Ascending aorta (tissue), 2 donors: Measurements from ENCODE around the gene RNF152. TPM values are rescaled to one million over a fixed set of nuclear protein-coding genes. Genes with fewer than 3 reads are reported as not detected.
A peak's percentile ranks its signal among the peaks of the same experiment; 100 is the strongest.

Experiments used
- DNase-seq, 2 donors: peaks; one replicate each; pipeline ENCODE4 v3.0.0-alpha.2; 2019; ENCODE audit warnings: low spot score in 2 of 2
- H3K27ac ChIP-seq, 2 donors: fragments of 200-600 bp; sonication (generic); one replicate each; pipeline ENCODE4 v1.5.1; 2016 to 2017; ENCODE audit warnings: mild to moderate bottlenecking in 1 of 2
- H3K27me3 ChIP-seq: fragments of 200-600 bp; sonication (generic); one replicate; pipeline ENCODE4 v1.5.1; 2017
- H3K36me3 ChIP-seq, 2 donors: fragments of 200-600 bp; sonication (generic); one replicate each; pipeline ENCODE4 v1.5.1; 2016
- H3K4me1 ChIP-seq, 2 donors: fragments of 200-600 bp; sonication (generic); one replicate each; pipeline ENCODE4 v1.5.1; 2016 to 2017; ENCODE audit warnings: mild to moderate bottlenecking in 1 of 2
- H3K4me3 ChIP-seq, 2 donors: fragments of 200-600 bp; sonication (generic); one replicate each; pipeline ENCODE4 v1.5.1; 2016 to 2017; ENCODE audit warnings: mild to moderate bottlenecking in 1 of 2
- H3K9me3 ChIP-seq, 2 donors: fragments of 200-600 bp; sonication (generic); one replicate each; pipeline ENCODE4 v1.5.1; 2016
- CTCF ChIP-seq, 3 experiments: fragments of 200-600 bp in 2 of 3; fragments of 450-650 bp in 1 of 3; sonication (generic) in 2 of 3; IDR thresholded peaks; one replicate each; pipeline ENCODE4 v1.5.1; 2016 to 2019; ENCODE audit warnings: antibody characterized with exemption in 3 of 3, mild to moderate bottlenecking in 1 of 3, moderate library complexity in 1 of 3
- intact Hi-C: fragments of 100-400 bp; cut with DNase I; formaldehyde crosslinking; loops from one replicate; pipeline ENCODE4 v1.15.1; 2023
- total RNA-seq: library from RNA; depleted of rRNA; stranded (reverse); fragments of >200 nt; gene quantifications from one replicate; pipeline ENCODE4 v1.1.0, GENCODE V29; 2016

Gene RNF152
- total RNA-seq, 1 donor from 2014 or later = 9.6 TPM

- DNase-seq = peak; percentile 43 to 89
- Histone ChIP-seq H3K4me1 (peaks cover 0 to 9% of the 10 kb centered on the region in 2 donors), H3K36me3 (no peaks in the 10 kb centered on the region), H3K9me3 (no peaks in the 10 kb centered on the region), H3K27ac (peak overlapping the region; percentile 80 to 84), H3K27me3 (no peaks in the 10 kb centered on the region), H3K4me3 (peak overlapping the region; percentile 93 to 95)
- peak; percentile 30 to 70 (median 37) for TF ChIP-seq CTCF (IDR thresholded peaks at IDR 0.05)
- intact Hi-C loops = loop anchor here (1.0 to 5.0 kb wide), 8 partner anchors 41 to 311 kb away; partner anchors contain the start of genes PIGN and RELCH
These were observed 1.4 kb upstream of the RNF152 start for GRCh38 chr18:61893971-61894750.

- TF ChIP-seq CTCF (IDR thresholded peaks at IDR 0.05) = peak in 1 of 3 experiments; percentile 34
- peak in 1 of 2 donors; percentile 72 for DNase-seq
- intact Hi-C loops = loop anchor here (1.0 to 5.0 kb wide), 5 partner anchors 41 to 257 kb away; no protein-coding TSS in a partner anchor
These were observed 633 bp upstream of the RNF152 start for GRCh38 chr18:61893309-61893970.

GRCh38 chr18:61891894-61892293, 913 bp downstream of the RNF152 start:
- intact Hi-C loops = loop anchor here (2.0 to 5.0 kb wide), 4 partner anchors 39 to 239 kb away; no protein-coding TSS in a partner anchor
- Histone ChIP-seq H3K36me3 (no peaks in the 10 kb centered on the region), H3K4me3 (peak overlapping the region; percentile 93 to 95), H3K9me3 (no peaks in the 10 kb centered on the region), H3K27ac (peak overlapping the region in 1 of 2 donors; percentile 84), H3K27me3 (no peaks in the 10 kb centered on the region), H3K4me1 (peaks cover 0 to 13% of the 10 kb centered on the region in 2 donors)
- no peak for TF ChIP-seq CTCF (IDR thresholded peaks at IDR 0.05)
- DNase-seq = no peak

More at GRCh38 chr18:61893309-61893970, 633 bp upstream of the RNF152 start:
- Histone ChIP-seq H3K4me1 (peaks cover 0 to 14% of the 10 kb centered on the region in 2 donors), H3K27me3 (no peaks in the 10 kb centered on the region), H3K4me3 (peak overlapping the region; percentile 93 to 95), H3K36me3 (no peaks in the 10 kb centered on the region), H3K27ac (peak overlapping the region; percentile 67 to 84), H3K9me3 (no peaks in the 10 kb centered on the region)

GRCh38 chr18:61891271-61891670, 1.5 kb downstream of the RNF152 start:
- Histone ChIP-seq H3K27me3 (no peaks in the 10 kb centered on the region), H3K4me1 (peaks cover 0 to 6% of the 10 kb centered on the region in 2 donors), H3K4me3 (no peak overlapping the region), H3K9me3 (no peaks in the 10 kb centered on the region), H3K36me3 (no peaks in the 10 kb centered on the region), H3K27ac (no peak overlapping the region)
- intact Hi-C loops = loop anchor here (5.0 kb wide), 2 partner anchors 146 to 159 kb away; no protein-coding TSS in a partner anchor
- TF ChIP-seq CTCF (IDR thresholded peaks at IDR 0.05) = no peak
- no peak for DNase-seq

- no peak for DNase-seq
- Histone ChIP-seq H3K9me3 (no peaks in the 10 kb centered on the region), H3K36me3 (no peaks in the 10 kb centered on the region), H3K4me1 (peaks cover 0 to 5% of the 10 kb centered on the region in 2 donors), H3K27me3 (no peaks in the 10 kb centered on the region), H3K4me3 (no peak overlapping the region), H3K27ac (no peak overlapping the region)
- TF ChIP-seq CTCF (IDR thresholded peaks at IDR 0.05) = no peak
- intact Hi-C loops = loop anchor here (5.0 kb wide), 2 partner anchors 147 to 158 kb away; no protein-coding TSS in a partner anchor
These were observed 2.5 kb downstream of the RNF152 start for GRCh38 chr18:61890344-61890743.
